HG03103 (cell line): ENCODE results near the gene GADL1.
A peak's percentile ranks its signal among the peaks of the same experiment; 100 is the strongest.

ENCODE experiments used
- ATAC-seq: cut with Tn5 transposase; IDR thresholded peaks from one replicate; pipeline ENCODE4 v1.9.1; 2021; ENCODE audit warnings: low read depth; ENCODE audit not compliant: unreplicated experiment

GADL1 gene

GRCh38 chr3:30700702-30701321 is 193.6 kb downstream of the GADL1 start:
- no peak for ATAC-seq

- ATAC-seq = no peak
These were observed 194.5 kb downstream of the GADL1 start for GRCh38 chr3:30699927-30700326.

- ATAC-seq = no peak
These were observed 195.9 kb downstream of the GADL1 start for GRCh38 chr3:30698549-30698948.

- no peak for ATAC-seq
These were observed 197.6 kb downstream of the GADL1 start for GRCh38 chr3:30696896-30697295.

GRCh38 chr3:30696403-30696819 is 198.1 kb downstream of the GADL1 start:
- no peak for ATAC-seq

DNA sequence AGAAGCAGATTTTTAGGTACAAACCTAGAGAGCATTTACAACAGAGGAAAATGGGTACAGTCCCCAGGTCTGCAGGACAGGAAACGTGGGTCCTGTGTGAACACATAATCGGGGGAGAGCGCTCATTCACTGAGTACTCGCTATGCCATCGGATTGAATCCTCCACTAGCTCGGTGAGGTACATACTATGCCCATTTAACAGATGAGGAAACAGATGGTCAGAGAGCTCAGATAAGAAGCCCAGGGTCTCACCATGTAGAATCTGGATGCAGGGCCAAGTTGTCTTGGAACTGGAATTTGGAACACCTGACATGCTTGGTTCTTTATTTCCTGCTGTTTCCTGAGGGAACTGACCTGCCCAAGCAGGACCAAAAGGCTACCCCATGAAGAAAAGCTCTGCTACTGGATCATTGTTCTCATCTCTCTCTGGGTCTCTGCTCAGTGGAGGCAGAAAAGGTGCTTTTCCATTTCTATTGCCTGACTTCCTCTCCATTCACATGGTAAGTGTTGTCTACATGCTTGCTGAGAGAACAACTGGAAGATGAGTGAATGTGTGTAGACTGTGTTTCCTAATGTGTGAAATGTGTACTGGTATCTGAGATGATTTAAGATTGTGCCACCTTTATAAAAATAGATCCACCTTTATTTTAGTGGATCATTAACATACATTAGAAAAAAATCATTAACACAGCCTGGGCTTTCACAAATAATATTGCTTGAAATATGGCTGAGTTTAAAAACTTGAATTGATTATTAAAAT is 199.0 kb downstream of the GADL1 start:
- ATAC-seq = no peak

- no peak for ATAC-seq
These were observed 199.8 kb downstream of the GADL1 start for GRCh38 chr3:30694668-30695067.

GRCh38 chr3:30694148-30694547 is 200.3 kb downstream of the GADL1 start:
- no peak for ATAC-seq

GRCh38 chr3:30693470-30694120 is 200.9 kb downstream of the GADL1 start:
- ATAC-seq = peak; percentile 94

DNA sequence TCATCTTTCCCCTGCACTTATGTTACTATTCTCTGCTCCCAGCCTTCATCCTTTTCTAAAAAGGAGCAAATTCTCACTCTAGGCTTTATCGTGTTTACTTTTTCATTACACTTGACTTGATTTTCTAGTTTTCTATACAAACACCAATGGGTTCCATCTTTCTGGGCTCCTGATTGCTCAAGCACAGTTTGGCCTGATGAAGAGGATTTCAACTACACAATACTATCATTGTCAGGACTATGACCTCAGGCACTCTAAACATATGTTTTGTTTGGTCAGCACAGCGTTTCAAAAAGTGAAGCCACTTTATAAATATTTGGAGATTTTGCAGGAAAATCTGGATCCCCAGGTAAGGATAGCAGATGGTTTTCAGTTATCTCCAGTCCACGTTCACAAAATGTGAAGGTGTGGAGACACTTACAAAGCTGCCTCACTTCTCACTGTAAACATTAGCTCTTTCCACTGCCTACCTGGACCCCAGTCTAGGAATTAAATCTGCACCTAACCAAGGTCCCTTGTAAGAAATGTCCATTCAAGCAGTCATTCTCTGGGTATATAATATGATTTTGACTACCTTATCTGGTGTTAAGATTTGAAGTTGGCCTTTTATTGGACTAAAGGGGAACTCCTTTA is 201.8 kb downstream of the GADL1 start:
- no peak for ATAC-seq

GRCh38 chr3:30691944-30692343 is 202.5 kb downstream of the GADL1 start:
- no peak for ATAC-seq

GRCh38 chr3:30691249-30691880 is 203.1 kb downstream of the GADL1 start:
- no peak for ATAC-seq

GRCh38 chr3:30690199-30690598 is 204.3 kb downstream of the GADL1 start:
- ATAC-seq = no peak

DNA sequence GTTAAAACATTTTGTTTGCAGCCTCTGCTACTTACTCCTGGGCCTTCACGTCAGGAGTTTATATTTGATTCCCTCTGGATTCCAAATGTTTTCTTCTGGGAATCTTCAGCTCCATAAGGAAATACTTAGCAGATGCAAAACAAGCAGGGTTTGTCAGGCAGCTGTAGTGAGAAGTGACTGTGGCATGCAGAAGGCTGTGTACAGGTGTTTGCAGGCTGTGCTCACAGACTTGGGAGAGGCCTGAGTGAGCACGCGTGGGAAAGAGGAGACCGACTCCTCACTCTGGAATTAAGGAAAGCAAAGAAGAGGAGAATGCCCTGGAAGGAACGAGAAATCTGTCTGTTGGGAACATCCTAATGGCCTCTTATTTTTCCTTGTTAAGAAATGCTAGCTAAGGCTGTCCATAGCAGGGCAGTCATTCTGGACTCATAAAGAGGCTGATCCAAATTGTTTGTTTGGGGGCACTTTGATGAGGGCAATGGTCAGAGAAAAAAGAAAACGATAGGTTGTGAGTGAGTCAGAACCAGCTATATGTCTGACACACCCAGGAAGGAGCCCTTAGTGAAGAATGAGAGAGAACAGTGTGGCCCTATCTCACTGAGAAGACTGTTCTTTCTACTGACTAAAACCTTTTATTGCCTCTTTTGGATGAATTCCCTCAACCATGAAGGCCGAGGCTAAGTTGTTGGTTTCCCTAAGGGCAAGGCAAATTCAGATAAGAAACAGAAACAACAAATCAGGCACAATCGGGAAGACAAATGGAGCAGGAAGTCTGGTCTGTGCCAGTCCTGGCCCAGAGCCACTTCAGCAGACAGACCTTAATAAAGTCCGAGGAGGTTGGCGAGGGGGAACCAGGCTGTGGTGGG is 205.5 kb downstream of the GADL1 start:
- ATAC-seq = no peak

GRCh38 chr3:30687930-30688570 is 206.4 kb downstream of the GADL1 start:
- ATAC-seq = no peak

GRCh38 chr3:30686799-30687198 is 207.7 kb downstream of the GADL1 start:
- ATAC-seq = no peak

DNA sequence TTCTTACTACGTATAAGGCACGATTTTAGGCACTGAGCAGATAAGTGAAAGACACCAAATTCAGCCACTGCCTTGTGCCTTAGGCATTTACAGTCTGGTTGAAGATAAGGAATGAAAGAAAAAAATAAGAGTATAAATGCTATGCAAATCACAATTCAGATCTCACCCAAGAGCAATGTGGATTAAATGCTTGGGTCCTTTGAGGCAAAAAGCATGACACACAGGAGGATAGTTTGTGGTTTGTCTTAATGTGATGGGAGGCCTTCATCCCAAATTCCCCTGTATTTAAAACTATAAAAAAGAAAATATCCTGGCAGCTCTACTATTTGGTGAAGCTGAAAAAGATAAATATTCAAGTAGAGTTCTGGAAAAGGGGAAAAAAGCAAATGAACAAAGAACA is 208.3 kb downstream of the GADL1 start:
- ATAC-seq = no peak

DNA sequence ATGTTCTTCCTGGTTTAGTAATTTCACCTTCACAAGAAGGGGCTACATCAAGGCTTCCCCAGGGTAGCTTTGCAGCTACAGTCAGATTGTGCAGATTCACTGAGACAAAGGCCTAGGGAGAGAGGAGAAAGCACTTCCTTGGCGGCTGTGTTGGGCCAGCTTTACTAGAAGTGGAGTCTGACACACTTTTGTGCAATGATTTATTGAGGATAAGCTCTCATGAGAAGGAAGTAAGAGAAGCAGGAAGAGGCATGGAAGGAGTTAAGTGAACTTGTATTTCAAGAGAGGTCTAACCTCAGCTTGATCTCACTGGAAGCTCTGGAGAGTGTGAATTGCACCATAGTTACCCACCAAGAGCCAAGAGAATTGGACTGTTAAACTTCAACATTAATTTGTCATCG is 209.2 kb downstream of the GADL1 start:
- ATAC-seq = no peak

- no peak for ATAC-seq
These were observed 210.1 kb downstream of the GADL1 start for GRCh38 chr3:30684356-30684755.
